SIG-M5 treated with dmso at 0.1 percent for 504 hours (cell line): ENCODE measurements around the gene MAP3K20.
"Not testable (repeated sequence)": the region's sequence is repeated elsewhere in the genome, so short reads cannot be mapped to it uniquely, and the experiment has no call there.

Source experiments
- DNase-seq: peaks from one replicate; lab custom pipeline; 2025; ENCODE audit not compliant: unreplicated experiment; lab: John Stamatoyannopoulos, UW

Gene MAP3K20

GRCh38 chr2:173075781-173076580 lies at the start of gene MAP3K20:
TSS of gene MAP3K20 (plus strand) at chr2:173075846. CDS start at chr2:173091032, 15,186 bp downstream.
- peak; percentile 74 for DNase-seq

GRCh38 chr2:173026479-173026878 lies 49.2 kb upstream of the MAP3K20 start:
- DNase-seq = no peak

- DNase-seq = peak; percentile 84
Measured at GRCh38 chr2:173027181-173028128, 48.2 kb upstream of the MAP3K20 start.

GRCh38 chr2:173028141-173028540 lies 47.5 kb upstream of the MAP3K20 start:
- no peak for DNase-seq

DNA sequence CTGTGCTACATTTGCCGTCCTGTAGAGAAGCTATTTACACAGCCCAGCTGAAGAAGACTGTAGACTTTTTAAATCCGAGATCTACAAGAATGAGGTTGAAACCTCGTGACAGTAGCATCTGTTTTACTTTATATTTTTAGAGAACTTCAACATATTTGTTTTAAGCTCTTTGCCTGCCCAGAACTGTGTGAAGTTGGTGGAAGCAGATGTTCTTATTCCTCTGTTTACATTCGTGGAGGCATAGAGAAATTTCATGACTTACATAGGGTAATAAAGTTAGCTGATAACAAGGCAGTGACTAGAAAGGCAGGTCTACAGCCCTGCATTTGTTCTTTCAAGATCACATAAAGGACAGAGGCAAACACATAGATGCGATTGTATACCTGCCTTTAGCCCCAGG lies 47.0 kb upstream of the MAP3K20 start:
- DNase-seq = no peak

GRCh38 chr2:173030561-173031490 lies 44.8 kb upstream of the MAP3K20 start:
- no peak for DNase-seq

- no peak for DNase-seq
Measured at GRCh38 chr2:173032032-173032431, 43.6 kb upstream of the MAP3K20 start.

DNA sequence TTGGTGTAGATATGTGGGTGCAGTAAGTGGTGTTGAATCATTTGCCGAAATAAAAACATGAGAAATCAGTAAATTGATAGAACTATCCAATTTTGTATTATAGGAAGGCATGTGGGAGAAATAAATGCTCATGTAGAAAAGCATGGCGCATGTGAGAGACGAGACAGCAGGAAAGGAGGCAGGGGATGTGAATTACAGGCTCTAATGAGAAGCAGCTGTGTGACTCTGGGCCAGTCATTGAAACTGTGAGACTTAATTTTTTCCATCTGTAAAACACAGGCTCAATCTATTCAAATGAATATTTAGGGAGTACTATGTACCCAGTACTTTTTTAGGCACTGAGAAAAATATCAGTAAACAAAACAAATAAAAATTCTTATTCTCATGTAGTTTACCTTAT lies 42.6 kb upstream of the MAP3K20 start:
- DNase-seq = no peak

- DNase-seq = no peak
Measured at GRCh38 chr2:173034143-173034542, 41.5 kb upstream of the MAP3K20 start.

GRCh38 chr2:173037245-173038120 lies 38.2 kb upstream of the MAP3K20 start:
- DNase-seq = no peak

DNA sequence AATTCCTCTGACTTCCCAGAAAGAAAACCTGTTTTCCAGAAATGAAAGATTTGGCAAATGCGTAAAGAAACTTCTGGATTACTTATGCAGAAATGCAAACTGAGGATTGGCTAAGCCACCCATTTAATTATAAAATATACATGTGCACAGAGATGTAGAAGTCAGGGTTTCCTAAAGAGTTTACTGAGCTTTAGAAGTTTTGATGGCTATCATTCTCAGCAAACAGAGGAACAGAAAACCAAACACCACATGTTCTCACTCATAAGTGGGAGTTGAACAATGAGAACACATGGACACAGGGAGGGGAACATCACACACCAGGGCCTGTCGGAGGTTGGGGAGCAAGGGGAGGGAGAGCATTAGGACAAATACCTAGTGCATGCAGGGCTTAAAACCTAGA lies 37.4 kb upstream of the MAP3K20 start:
- not testable (repeated sequence) for DNase-seq

DNA sequence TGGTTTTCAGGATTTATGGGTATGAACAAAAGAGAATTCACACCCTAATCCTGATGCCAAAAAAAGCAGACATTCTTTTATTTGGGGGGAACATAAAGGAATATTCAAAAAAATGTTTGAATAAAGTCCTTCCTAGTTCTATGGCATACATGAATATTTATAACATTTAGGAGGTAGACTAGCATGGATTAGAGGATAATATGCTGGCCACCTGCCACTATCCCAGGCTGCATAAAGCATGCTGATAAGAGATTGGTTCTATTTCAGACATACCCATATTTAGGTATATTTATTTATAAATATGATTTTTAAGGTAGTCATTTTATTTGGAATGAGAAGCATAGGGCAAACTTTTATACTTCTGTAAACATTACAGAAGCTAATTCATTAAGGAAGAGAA lies 34.9 kb upstream of the MAP3K20 start:
- DNase-seq = no peak

- peak; percentile 71 for DNase-seq
Measured at GRCh38 chr2:173043476-173043875, 32.2 kb upstream of the MAP3K20 start.

- DNase-seq = no peak
Measured at GRCh38 chr2:173043897-173044519, 31.6 kb upstream of the MAP3K20 start.

DNA sequence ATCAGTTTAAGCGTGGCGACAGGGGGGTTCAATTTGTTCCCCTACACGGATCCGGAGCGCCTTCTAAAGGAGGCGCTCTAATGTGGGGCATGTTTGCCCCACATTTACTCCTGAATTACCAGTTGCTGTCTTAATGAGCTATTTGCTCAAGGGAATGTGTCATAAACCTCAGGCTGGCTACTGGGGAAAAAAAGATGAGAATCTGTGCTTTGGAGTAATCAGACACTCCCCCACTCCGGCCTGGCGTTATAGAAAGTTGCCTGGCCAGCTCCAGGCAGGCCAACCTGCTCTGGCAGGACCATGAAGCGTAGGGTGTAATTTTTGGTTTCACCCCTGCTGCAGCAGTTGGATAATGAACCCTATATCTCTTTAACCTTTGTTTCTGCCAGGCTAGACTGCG lies 31.0 kb upstream of the MAP3K20 start:
- DNase-seq = no peak

GRCh38 chr2:173045181-173045580 lies 30.5 kb upstream of the MAP3K20 start:
- DNase-seq = no peak

DNA sequence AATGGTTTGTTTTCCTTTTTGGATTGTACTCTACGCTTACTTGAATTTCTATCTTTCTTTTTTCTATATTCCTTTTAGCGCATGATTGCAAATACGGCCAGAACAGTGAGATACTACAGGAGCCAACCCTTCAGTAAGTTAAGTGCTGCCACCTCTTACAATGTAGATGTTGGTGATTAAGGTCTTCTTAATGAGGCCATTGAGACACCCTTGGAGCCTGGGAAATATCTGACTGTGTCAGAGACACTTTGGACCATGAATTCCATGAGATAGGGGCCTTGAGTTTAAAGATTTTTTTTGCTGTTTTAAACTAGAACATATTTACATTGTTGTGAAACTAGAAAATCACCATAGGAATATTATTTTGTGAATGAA lies 27.1 kb upstream of the MAP3K20 start:
- DNase-seq = peak; percentile 72

- DNase-seq = peak; percentile 96
Measured at GRCh38 chr2:173048897-173049661, 26.6 kb upstream of the MAP3K20 start.

DNA sequence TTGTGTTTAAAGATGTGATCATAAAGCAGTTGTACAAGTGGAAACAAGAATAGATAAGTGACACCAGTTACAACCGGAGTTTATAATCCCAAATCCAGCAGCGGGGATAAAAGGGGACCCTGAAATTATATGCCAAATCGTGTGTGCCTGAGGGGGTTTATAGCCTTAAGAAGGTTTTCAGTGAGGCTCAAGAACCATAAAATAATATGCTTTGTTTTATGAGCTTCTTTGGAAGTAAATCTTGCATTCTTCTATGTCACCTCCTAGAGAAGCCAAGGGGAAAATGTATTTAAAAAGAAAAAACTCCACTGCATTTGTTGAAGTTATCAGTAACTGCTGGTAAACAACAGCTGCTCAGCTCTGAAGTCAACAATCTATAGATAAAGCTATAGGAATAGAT lies 25.8 kb upstream of the MAP3K20 start:
- DNase-seq = no peak
